OCI-LY7 (cell line): Measurements from ENCODE around the gene ACOT8. TPM values are rescaled to one million over a fixed set of nuclear protein-coding genes. Genes with fewer than 3 reads are reported as not detected.

Source experiments
- BruUV-seq: library from RNA; stranded (reverse); fragments of 400-500 nt; replicated peaks from 2 replicates; lab custom pipeline; 2021; lab: Mats Ljungman, UMichigan
- CTCF ChIA-PET: fragments of 300-600 bp; sonication (Branson Sonifier 250); formaldehyde crosslinking; loops from one replicate; lab custom pipeline; 2022; ENCODE audit warnings: antibody characterized with exemption; ENCODE audit not compliant: unreplicated experiment; lab: Charles Lee
- POLR2A ChIA-PET: fragments of 300-600 bp; sonication (Branson Sonifier 250); formaldehyde crosslinking; loops from one replicate; lab custom pipeline; 2022; ENCODE audit warnings: antibody characterized with exemption; lab: Charles Lee
- DNase-seq: peaks from one replicate; pipeline ENCODE4 v3.0.0-alpha.2; 2015; ENCODE audit warnings: low spot score
- H2AFZ ChIP-seq: fragments of 200-600 bp; sonication (generic), shearing (Covaris generic); 2 replicates; pipeline ENCODE4 v1.6.1; 2014; ENCODE audit warnings: mild to moderate bottlenecking, antibody characterized with exemption, low read length, moderate library complexity
- H3K27ac ChIP-seq: fragments of 200-600 bp; sonication (generic); 2 replicates; pipeline ENCODE4 v1.5.1; 2014; ENCODE audit warnings: mixed run types, low read depth, mild to moderate bottlenecking, moderate library complexity, low read length, inconsistent platforms; ENCODE audit not compliant: poor library complexity, severe bottlenecking
- H3K36me3 ChIP-seq: fragments of 200-600 bp; sonication (generic); 2 replicates; pipeline ENCODE4 v1.6.1; 2014; ENCODE audit warnings: mild to moderate bottlenecking, antibody characterized with exemption, low read length, moderate library complexity, mixed read lengths; ENCODE audit not compliant: insufficient read depth
- H3K4me1 ChIP-seq: fragments of 200-600 bp; sonication (generic); 2 replicates; pipeline ENCODE4 v1.5.1; 2014; ENCODE audit warnings: mild to moderate bottlenecking, low read length; ENCODE audit not compliant: insufficient read depth, poor library complexity, severe bottlenecking
- H3K4me2 ChIP-seq: fragments of 200-600 bp; sonication (generic); 2 replicates; pipeline ENCODE4 v1.6.1; 2014; ENCODE audit warnings: mild to moderate bottlenecking, low read length
- H3K4me3 ChIP-seq: fragments of 200-600 bp; sonication (generic); 2 replicates; pipeline ENCODE4 v1.5.1; 2014; ENCODE audit warnings: mild to moderate bottlenecking, low read depth, low read length; ENCODE audit not compliant: poor library complexity, severe bottlenecking
- H3K79me2 ChIP-seq: fragments of 200-600 bp; sonication (generic); 2 replicates; pipeline ENCODE4 v1.6.1; 2016; ENCODE audit warnings: low read depth, mild to moderate bottlenecking, low read length, moderate library complexity, mixed read lengths; ENCODE audit not compliant: insufficient read depth
- H3K9me2 ChIP-seq: fragments of 200-600 bp; sonication (generic); 2 replicates; pipeline ENCODE4 v1.6.1; 2016; ENCODE audit warnings: mild to moderate bottlenecking, low read length, mixed read lengths; ENCODE audit not compliant: insufficient read depth
- H3K9me3 ChIP-seq: fragments of 200-600 bp; sonication (generic); 2 replicates; pipeline ENCODE4 v1.6.1; 2014; ENCODE audit warnings: mild to moderate bottlenecking, mixed run types, low read length, mixed read lengths
- H4K20me1 ChIP-seq: fragments of 200-600 bp; sonication (generic); 2 replicates; pipeline ENCODE4 v1.6.1; 2014; ENCODE audit warnings: mild to moderate bottlenecking, antibody characterized with exemption, low read length, moderate library complexity, mixed read lengths; ENCODE audit not compliant: insufficient read depth
- EZH2phosphoT487 ChIP-seq: fragments of 200-600 bp; sonication (generic); IDR thresholded peaks from 2 replicates; pipeline ENCODE4 v1.6.1; 2018; ENCODE audit warnings: low read depth, borderline replicate concordance, mild to moderate bottlenecking, mixed run types, antibody characterized with exemption, low read length, moderate library complexity, mixed read lengths
- intact Hi-C: fragments of 100-400 bp; cut with micrococcal nuclease; formaldehyde crosslinking; loops from one replicate; pipeline ENCODE4 v1.10.0; 2022; ENCODE audit not compliant: unreplicated experiment
- total RNA-seq, 2 experiments: library from RNA; depleted of rRNA in 1 of 2; stranded (reverse); fragments of >200 nt in 1 of 2; shearing (Covaris generic) in 1 of 2; gene quantifications; 2 replicates each; pipeline ENCODE4 v1.2.3, GENCODE V29; 2014 to 2022
- TF ChIP-seq, protein P1 (sequence below): fragments of 200-600 bp; sonication (generic); conservative IDR thresholded peaks from 2 replicates; pipeline ENCODE4 v1.5.1; 2014; ENCODE audit warnings: mild to moderate bottlenecking, antibody characterized with exemption, low read length, moderate library complexity, mixed read lengths

ACOT8 gene
- total RNA-seq, 2 experiments from 2014 or later: 28.2 to 37.1 TPM

DNA sequence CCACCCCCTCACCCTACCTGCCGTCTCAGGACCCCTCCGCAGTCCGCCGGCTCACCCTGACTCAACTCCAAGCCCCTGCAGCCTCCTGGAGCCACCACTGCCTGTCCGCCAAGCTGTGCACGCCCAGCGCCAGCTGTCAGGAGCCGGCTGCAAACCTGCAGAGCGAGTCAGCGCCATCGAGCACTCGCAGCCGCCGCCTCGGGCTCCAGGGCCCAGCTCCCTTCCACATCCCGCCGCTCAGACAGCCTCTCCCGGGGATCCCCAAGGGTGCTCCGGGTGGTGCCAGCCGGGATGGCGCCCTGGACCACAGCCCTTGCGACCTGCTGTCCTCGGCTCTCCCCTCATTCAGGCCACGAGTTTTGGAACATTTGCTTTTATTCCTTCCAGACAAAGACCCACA lies 34.3 kb downstream of the ACOT8 start:
- ChIA-PET CTCF (interaction anchor here (1.3 kb wide), 1 partner anchor 19 kb away, joined by 3 read pairs; no protein-coding TSS in a partner anchor), POLR2A (interaction anchor here (0.9 to 1.2 kb wide), 2 partner anchors 112 to 144 kb away, joined by 3 read pairs; no protein-coding TSS in a partner anchor)
- H3K27ac ChIP-seq: no peak overlapping the region
- no peaks in the 10 kb centered on the region for H3K79me2 ChIP-seq
- intact Hi-C loops: no loop called here
- no peak overlapping the region for H2AFZ ChIP-seq
- no peak overlapping the region for H3K4me2 ChIP-seq
- TF ChIP-seq, protein P1, sequence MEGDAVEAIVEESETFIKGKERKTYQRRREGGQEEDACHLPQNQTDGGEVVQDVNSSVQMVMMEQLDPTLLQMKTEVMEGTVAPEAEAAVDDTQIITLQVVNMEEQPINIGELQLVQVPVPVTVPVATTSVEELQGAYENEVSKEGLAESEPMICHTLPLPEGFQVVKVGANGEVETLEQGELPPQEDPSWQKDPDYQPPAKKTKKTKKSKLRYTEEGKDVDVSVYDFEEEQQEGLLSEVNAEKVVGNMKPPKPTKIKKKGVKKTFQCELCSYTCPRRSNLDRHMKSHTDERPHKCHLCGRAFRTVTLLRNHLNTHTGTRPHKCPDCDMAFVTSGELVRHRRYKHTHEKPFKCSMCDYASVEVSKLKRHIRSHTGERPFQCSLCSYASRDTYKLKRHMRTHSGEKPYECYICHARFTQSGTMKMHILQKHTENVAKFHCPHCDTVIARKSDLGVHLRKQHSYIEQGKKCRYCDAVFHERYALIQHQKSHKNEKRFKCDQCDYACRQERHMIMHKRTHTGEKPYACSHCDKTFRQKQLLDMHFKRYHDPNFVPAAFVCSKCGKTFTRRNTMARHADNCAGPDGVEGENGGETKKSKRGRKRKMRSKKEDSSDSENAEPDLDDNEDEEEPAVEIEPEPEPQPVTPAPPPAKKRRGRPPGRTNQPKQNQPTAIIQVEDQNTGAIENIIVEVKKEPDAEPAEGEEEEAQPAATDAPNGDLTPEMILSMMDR: no peak
- no peak for TF ChIP-seq EZH2phosphoT487
- no TSS peak for BruUV-seq
- H3K36me3 ChIP-seq: peaks cover 9% of the 10 kb centered on the region; the same call in 1 of the 2 replicates
- no peak for DNase-seq
- H3K9me3 ChIP-seq: no peaks in the 10 kb centered on the region
- H4K20me1 ChIP-seq: no peaks in the 10 kb centered on the region
- H3K4me3 ChIP-seq: no peak overlapping the region
- no peaks in the 10 kb centered on the region for H3K9me2 ChIP-seq
- H3K4me1 ChIP-seq: no peaks in the 10 kb centered on the region

DNA sequence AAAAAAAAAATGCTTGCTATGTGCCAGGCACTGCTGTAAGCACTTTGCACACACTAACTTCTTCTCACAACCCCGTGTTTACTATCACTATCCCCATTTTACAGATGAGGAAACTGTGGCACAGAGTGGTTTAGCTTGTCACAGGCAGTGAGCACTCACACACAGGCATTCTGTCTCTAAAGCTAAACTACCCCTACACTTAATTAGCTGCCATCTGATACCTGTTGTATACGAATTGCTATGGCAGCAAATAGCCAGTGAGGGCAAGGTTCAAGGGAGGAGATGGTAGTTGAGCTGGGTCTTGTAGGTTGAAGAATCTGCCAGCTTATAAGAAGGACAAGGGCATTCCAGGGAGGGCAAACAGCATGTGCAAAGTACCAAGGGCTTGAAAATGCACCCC lies 35.2 kb downstream of the ACOT8 start:
- H3K27ac ChIP-seq: no peak overlapping the region
- no peak overlapping the region for H3K4me2 ChIP-seq
- H2AFZ ChIP-seq: no peak overlapping the region
- no peaks in the 10 kb centered on the region for H3K79me2 ChIP-seq
- no peaks in the 10 kb centered on the region for H3K4me1 ChIP-seq
- no peak for DNase-seq
- TF ChIP-seq, protein P1: no peak
- H3K4me3 ChIP-seq: no peak overlapping the region
- intact Hi-C loops: no loop called here
- no peaks in the 10 kb centered on the region for H3K9me2 ChIP-seq
- ChIA-PET CTCF (interaction anchor here (1.3 kb wide), 1 partner anchor 20 kb away, joined by 3 read pairs; no protein-coding TSS in a partner anchor), POLR2A (interaction anchor here (0.8 to 1.2 kb wide), 3 partner anchors 11 to 145 kb away, joined by 3 to 4 read pairs (median 3); partner anchors contain the start of gene SNX21)
- BruUV-seq: no TSS peak
- peaks cover 18% of the 10 kb centered on the region for H3K36me3 ChIP-seq
- H4K20me1 ChIP-seq: no peaks in the 10 kb centered on the region
- no peaks in the 10 kb centered on the region for H3K9me3 ChIP-seq

DNA sequence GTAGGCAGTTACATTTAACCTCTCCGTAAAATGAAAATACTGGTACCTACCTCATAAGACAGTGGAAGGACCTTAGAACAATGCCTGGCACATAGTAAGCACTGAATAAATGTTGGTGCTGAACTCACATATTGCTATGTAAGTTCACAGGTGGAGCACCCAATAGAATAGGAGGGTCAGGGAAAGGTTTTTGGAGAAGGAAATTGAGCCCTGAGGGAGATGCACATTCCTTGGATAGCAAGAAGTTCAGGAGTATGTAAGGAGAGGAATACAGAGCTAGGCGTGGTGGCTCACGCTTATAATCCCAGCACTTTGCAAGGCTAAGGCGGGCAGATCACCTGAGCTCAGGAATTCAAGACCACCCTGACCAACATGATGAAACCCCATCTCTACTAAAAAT lies 37.7 kb downstream of the ACOT8 start:
- TF ChIP-seq, protein P1: no peak
- no peak for TF ChIP-seq EZH2phosphoT487
- H2AFZ ChIP-seq: no peak overlapping the region
- H3K79me2 ChIP-seq: peaks cover 7% of the 10 kb centered on the region
- H4K20me1 ChIP-seq: no peaks in the 10 kb centered on the region
- DNase-seq: no peak
- H3K4me2 ChIP-seq: no peak overlapping the region
- CTCF ChIA-PET: no interaction called here
- H3K9me2 ChIP-seq: no peaks in the 10 kb centered on the region
- H3K27ac ChIP-seq: no peak overlapping the region
- peaks cover 12% of the 10 kb centered on the region for H3K4me1 ChIP-seq
- no peak overlapping the region for H3K4me3 ChIP-seq
- peaks cover 41% of the 10 kb centered on the region for H3K36me3 ChIP-seq
- intact Hi-C loops: no loop called here
- POLR2A ChIA-PET: interaction anchor here (0.7 kb wide), 2 partner anchors 33 to 152 kb away, joined by 3 read pairs; no protein-coding TSS in a partner anchor
- H3K9me3 ChIP-seq: no peaks in the 10 kb centered on the region
- no TSS peak for BruUV-seq
